HG02763 (cell line): ENCODE results near the gene CDH13.
A peak's percentile ranks its signal among the peaks of the same experiment; 100 is the strongest.

ENCODE experiments used
- ATAC-seq: cut with Tn5 transposase; IDR thresholded peaks from one replicate; pipeline ENCODE4 v1.9.1; 2021; ENCODE audit warnings: mild to moderate bottlenecking, moderate library complexity; ENCODE audit not compliant: unreplicated experiment

The CDH13 gene

DNA sequence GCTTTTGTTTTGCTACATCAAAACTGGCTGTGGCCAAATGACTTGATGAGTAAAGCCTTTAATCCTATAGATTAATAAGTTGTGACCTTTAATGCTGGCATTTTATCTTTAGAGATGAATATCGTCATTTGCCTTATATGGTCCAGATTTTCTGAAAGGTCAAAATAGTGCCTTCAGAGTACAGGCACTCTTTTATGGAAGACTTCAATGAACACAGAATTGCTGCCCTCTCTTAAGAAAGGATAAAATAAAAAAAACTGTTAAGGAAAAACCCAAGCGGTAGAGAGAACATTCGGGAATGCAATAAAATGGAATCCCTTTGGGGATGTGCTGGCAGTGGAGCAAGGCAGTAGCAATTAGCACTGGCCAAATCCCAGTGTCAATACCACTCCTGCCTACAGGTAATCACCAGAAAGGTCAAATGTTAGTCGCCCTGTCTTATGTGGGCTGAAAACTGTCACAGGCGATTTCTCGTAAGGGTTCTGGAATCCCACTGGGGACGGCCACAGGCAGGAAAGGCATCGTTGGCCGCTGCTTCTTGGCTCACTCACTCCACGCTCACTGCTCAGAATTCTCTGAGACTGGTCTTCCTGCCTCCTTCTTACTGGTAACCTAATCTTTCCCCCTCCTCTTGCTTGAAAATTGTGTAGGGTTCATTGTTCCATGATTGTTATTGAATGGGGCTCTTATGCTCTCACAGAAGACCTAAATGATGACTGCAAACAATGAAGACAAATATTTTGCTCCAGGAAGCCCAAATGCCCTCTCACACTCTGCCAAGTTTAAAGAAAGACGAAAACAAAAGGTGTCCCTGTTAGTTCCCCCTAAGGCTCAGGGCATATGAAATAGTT lies 1135.6 kb downstream of the CDH13 start:
- no peak for ATAC-seq

GRCh38 chr16:83762992-83763358 lies 1136.2 kb downstream of the CDH13 start:
- ATAC-seq = no peak

DNA sequence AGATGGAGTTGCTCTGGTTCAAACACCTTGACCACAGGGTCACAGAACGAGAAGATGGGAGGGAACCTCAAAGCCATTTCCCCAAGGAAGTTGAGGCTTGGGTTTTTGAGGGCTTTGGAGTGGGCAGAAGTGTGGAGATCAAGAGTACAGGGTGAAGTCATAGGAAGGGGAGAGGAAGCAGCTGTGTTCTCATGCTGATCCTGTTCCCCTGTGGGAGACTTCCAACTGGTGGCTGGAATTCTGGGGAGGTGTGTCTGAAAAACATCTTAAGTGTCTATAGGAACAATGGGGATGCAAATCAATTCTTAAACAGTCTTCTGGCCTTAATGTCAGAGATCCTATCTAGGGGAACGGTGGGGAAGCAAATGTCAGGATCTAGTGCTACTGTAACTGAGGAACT lies 1142.2 kb downstream of the CDH13 start:
- ATAC-seq = no peak

- ATAC-seq = no peak
Measured at GRCh38 chr16:83769397-83770008, 1142.7 kb downstream of the CDH13 start.

GRCh38 chr16:83771306-83771942 lies 1144.7 kb downstream of the CDH13 start:
- no peak for ATAC-seq

DNA sequence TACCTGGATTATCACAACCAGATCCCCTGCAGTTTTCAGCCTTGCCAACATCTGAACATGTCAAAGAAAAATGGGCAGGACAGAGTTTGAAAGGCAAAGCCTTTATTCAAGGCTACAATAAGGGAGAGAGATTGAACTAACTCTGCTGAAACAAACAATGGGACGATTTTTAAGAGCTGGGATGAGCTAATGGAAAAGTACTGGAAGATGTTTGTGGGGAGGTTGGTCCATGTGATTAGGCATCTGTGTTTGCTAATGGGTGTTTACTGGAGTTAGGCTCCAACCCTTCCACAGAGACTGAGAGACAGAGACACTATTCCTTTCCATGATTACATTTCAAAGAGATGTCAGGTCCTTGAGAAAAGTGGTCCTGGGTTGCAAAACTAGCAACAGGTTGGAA lies 1146.0 kb downstream of the CDH13 start:
- no peak for ATAC-seq

DNA sequence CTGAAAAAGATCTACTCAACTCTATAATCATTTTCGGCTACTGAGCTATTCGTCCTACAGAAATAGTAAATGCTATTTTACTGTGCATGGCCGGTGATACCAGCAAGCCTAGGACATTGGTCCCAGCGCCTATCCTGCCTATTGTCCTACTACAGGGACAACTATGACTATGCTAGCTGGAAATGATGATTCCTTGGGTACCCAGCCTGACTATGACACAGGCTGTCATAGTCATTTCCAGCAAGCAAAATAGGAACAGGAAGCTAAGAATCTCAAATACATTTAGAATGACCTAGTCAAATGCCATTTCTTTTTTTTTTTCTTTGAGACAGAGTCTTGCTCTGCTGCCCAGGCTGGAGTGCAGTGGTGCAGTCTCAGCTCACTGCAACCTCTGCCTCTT lies 1147.3 kb downstream of the CDH13 start:
- no peak for ATAC-seq

DNA sequence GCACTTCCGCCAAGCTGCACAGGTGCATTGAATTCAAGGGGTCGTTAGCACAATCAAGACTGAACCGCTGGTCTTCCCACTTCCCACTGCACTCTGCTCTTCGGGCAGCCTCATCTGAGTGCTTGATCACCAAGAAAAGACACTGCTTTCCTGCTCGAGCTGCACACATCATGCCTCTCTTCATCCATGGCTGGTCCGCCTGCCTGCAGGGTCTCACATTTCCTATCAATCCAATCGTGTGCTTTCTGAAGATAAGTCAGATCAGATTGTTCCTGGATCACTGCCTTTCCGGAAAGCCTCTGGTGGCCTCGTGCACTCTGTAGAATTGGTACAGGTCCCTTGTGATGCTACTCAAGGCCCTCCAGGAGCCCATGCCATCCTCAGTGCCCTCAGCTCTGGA lies 1150.2 kb downstream of the CDH13 start:
- ATAC-seq = no peak

DNA sequence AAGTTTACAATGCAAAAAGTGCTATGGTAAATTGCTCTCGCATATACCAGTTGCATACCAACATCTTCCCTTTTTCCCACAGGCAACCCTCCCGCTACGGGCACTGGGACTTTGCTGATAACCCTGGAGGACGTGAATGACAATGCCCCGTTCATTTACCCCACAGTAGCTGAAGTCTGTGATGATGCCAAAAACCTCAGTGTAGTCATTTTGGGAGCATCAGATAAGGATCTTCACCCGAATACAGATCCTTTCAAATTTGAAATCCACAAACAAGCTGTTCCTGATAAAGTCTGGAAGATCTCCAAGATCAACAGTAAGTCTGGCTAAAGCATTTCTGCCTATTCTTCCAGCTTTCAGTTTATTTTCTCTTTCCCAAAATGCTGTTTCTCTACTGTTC lies 1153.1 kb downstream of the CDH13 start:
- no peak for ATAC-seq

DNA sequence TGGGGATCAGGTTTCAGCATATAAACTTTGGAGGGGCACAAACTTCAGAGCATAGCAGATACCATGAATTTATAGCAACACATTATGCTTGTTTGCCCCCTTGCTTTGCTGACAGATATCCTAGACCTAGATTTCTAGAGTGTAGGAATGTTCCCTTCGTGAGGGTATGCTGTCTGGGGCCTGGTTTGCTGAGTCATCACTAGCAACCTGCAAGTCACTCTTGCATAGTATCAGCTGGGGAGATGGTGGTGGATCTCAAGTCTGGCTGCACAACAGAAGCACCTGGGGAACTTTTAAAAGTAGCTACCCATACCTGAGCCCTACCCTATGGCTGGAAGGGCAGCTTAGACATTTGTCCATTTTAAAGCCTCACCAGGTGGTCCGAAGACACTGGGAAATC lies 1158.7 kb downstream of the CDH13 start:
- no peak for ATAC-seq

DNA sequence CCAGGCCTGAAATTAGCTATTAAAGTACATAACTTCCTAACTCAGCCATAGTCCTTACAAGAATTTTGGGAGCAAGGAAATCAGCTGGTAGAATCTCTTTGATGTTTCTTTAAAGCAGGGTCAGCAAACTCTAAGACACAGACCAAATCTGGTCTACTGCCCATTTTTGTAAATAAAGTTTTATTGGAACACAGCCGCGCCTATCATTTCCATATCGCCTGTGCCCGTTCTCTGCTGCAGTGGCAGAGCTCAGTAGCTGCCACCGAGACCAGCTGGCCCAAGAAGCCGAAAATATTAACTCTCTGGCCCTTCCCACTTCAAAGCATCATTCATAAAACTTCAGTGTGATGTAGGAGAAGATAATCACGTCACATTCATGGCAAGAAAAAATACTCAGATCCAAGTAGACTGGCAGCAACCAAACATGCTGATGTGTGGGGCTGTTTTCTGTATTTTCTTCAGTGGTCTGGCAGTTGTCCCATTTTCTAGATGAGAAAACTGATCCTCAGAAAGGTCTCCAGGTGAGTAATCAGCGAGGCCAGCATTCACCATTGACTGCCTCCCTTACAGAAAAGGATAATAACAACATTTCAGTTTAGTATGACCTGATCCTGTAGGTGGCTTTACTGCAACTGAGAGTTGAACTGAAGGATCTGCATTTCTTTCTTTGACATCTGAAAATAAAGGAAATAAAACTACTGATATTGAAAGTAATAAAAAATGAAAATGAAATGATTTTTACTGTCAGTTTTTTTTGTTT lies 1163.1 kb downstream of the CDH13 start:
- ATAC-seq = no peak

GRCh38 chr16:83791916-83792315 lies 1165.1 kb downstream of the CDH13 start:
- ATAC-seq = no peak

DNA sequence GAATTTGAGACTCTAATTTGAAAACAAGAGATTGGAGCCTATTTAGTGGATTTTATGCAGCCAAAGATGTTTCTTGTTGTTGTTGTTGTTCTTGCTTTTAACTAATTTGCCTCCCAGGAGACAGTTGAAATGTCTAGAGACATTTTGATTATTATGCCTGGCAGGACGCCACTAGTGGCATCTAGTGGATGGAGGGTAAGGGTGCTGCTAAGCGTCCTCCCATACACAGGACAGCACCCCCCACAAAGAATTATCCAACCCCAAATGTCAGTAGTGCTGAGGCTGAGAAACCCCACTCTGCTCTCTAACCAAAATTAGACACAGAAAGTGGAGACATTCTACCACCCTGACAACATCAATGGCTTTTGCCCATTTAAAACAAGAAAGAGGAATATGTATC lies 1165.6 kb downstream of the CDH13 start:
- ATAC-seq = no peak

GRCh38 chr16:83793179-83793578 lies 1166.4 kb downstream of the CDH13 start:
- ATAC-seq = no peak

GRCh38 chr16:83794860-83795554 lies 1168.2 kb downstream of the CDH13 start:
- ATAC-seq = no peak

DNA sequence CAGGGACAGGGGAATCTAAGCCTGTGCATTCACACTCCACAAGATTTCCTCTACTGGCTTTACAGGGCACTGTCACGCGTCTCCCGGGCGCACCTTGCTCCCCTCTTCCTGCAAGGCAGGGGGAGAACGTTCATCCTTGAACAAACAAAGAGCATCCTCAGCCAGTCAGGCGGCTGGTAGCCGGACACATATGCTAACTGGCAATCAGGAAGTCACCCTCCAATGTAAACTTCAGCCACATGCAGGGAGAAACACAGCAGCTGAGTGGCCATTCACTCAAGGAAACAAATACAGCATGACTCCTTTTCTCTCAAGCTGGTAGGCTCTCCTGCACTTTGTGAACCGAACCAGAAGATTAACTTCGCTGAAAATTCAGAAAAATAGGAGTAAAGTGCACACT lies 1170.2 kb downstream of the CDH13 start:
- no peak for ATAC-seq

DNA sequence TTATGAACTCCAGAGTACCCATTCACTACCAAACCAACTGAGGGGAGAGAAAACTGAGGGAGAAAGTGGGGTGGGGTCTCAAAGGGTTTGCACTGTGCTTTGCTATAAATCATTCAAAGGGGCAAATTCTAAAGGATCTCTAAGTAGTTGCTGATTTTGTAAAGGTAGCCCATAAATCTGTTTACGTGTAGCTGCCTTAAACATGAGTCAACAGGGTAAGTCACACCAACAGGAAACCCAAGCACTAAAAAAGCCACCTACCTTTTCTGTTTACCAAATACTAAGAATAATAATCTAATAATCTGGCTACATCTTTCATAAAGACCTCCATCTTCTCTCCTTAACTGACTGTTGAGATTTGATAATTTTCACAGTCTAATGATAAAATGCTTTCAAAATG lies 1172.6 kb downstream of the CDH13 start:
- no peak for ATAC-seq

DNA sequence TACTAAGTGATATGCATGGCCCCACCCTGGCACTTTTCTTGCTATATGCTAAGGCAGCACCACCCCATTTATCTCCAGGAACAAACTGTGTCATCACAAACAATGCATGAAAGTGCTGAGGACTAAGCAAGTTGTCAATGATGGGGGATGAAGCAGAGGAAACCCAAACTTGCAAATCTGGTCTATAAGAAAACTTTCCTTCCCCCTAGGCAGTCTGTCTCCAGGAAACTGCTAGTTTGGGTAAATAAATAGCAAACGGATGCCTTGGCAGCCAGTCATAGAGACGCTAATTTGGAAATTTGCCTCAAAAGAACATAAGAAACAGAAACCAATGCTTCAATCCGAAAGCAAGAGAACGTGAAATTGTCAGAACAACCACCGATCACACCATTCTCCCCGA lies 1175.4 kb downstream of the CDH13 start:
- peak; percentile 47 for ATAC-seq

- ATAC-seq = no peak
Measured at GRCh38 chr16:83802554-83803205, 1175.9 kb downstream of the CDH13 start.

DNA sequence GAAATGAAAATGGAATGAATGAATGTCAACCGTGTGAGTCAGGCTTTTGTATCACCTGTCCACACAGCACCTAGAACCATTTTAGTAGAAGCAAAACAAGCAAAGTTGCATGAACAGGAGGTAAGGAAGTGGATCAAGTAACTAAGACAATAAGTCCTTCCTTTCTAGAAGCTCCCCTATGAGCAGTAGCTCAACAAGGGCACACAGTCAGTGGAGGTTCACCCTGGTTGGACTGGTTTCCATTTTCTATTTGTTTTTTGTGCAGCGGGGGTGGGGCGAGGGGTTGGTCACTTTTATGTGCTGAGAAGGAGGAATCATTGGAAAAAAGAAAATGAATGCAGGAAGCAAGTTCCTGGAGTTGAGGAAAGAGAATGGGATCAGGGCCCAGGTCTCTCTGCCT lies 1177.0 kb downstream of the CDH13 start:
- ATAC-seq = no peak
